Caco-2 (cell line): ENCODE results near the gene TNFRSF6B. TPM values are rescaled to one million over a fixed set of nuclear protein-coding genes. Genes with fewer than 3 reads are reported as not detected.

ENCODE experiments used
- BruUV-seq: library from RNA; stranded (reverse); fragments of 400-500 nt; replicated peaks from 2 replicates; lab custom pipeline; 2021; lab: Mats Ljungman, UMichigan
- CTCF ChIA-PET: fragments of 300-600 bp; sonication (Branson Sonifier 250); formaldehyde crosslinking; loops from one replicate; lab custom pipeline; 2022; ENCODE audit warnings: antibody characterized with exemption; lab: Charles Lee
- POLR2A ChIA-PET: fragments of 300-600 bp; sonication (Branson Sonifier 250); formaldehyde crosslinking; loops from one replicate; lab custom pipeline; 2022; ENCODE audit warnings: antibody characterized with exemption; lab: Charles Lee
- DNase-seq, 2 experiments: peaks; one replicate each; pipeline versions ENCODE4 v3.0.0 to v3.0.0-alpha.2; 2020 to 2022
- H3K27me3 ChIP-seq: replicated peaks from 2 replicates; pipeline ENCODE4 v1.6.0; 2011; ENCODE audit warnings: low read length; ENCODE audit not compliant: control insufficient read depth, insufficient read depth
- H3K36me3 ChIP-seq: 2 replicates; pipeline ENCODE4 v1.5.1; 2011; ENCODE audit warnings: low read length; ENCODE audit not compliant: control insufficient read depth, insufficient read depth
- H3K4me1 ChIP-seq: fragments of 250-450 bp; sonication (Bioruptor Pico); 2 replicates; pipeline ENCODE4 v1.5.1; 2020; ENCODE audit warnings: mild to moderate bottlenecking
- H3K4me3 ChIP-seq: 2 replicates; pipeline ENCODE4 v1.5.1; 2011; ENCODE audit warnings: low read depth, mild to moderate bottlenecking, control low read depth, low read length
- H3K9me3 ChIP-seq: fragments of 250-450 bp; sonication (Bioruptor Pico); 2 replicates; pipeline ENCODE4 v1.5.1; 2020; ENCODE audit warnings: mild to moderate bottlenecking, moderate library complexity
- H3K27ac Mint-ChIP-seq: one replicate; pipeline ENCODE4 v1.8.0; 2022; ENCODE audit warnings: mixed read lengths; ENCODE audit not compliant: unreplicated experiment
- H3K27me3 Mint-ChIP-seq: one replicate; pipeline ENCODE4 v1.8.0; 2022; ENCODE audit warnings: mixed read lengths; ENCODE audit not compliant: insufficient read depth, unreplicated experiment
- H3K36me3 Mint-ChIP-seq: one replicate; pipeline ENCODE4 v1.8.0; 2022; ENCODE audit warnings: mild to moderate bottlenecking, mixed read lengths; ENCODE audit not compliant: insufficient read depth, unreplicated experiment
- H3K4me1 Mint-ChIP-seq: one replicate; pipeline ENCODE4 v1.8.0; 2022; ENCODE audit warnings: low read depth, mixed read lengths; ENCODE audit not compliant: unreplicated experiment
- H3K4me3 Mint-ChIP-seq: one replicate; pipeline ENCODE4 v1.8.0; 2022; ENCODE audit warnings: mild to moderate bottlenecking, moderate library complexity, mixed read lengths; ENCODE audit not compliant: unreplicated experiment
- H3K9me3 Mint-ChIP-seq: one replicate; pipeline ENCODE4 v1.8.0; 2022; ENCODE audit warnings: mixed read lengths; ENCODE audit not compliant: unreplicated experiment
- intact Hi-C: fragments of 100-400 bp; cut with micrococcal nuclease; formaldehyde crosslinking; loops from one replicate; pipeline ENCODE4 v1.10.0; 2022; ENCODE audit not compliant: unreplicated experiment
- total RNA-seq: library from RNA; stranded (reverse); gene quantifications from 2 replicates; pipeline ENCODE4 v1.2.3, GENCODE V29; 2022
- TF ChIP-seq, protein P1 (sequence below), 2 experiments: fragments of 200-600 bp in 1 of 2; IDR thresholded peaks; 1 replicate in 1 of 2; 2 replicates in 1 of 2; pipeline versions ENCODE4 v1.5.1 to v1.8.0; 2011 to 2022; ENCODE audit warnings: antibody characterized with exemption in 1 of 2, control low read depth in 1 of 2, inconsistent platforms in 1 of 2, low read depth in 1 of 2, low read length in 1 of 2, mild to moderate bottlenecking in 1 of 2, moderate library complexity in 1 of 2; ENCODE audit not compliant: insufficient read depth in 1 of 2, severe bottlenecking in 1 of 2, unreplicated experiment in 1 of 2

TNFRSF6B gene
- total RNA-seq, 1 experiment from 2014 or later, result not detected

DNA sequence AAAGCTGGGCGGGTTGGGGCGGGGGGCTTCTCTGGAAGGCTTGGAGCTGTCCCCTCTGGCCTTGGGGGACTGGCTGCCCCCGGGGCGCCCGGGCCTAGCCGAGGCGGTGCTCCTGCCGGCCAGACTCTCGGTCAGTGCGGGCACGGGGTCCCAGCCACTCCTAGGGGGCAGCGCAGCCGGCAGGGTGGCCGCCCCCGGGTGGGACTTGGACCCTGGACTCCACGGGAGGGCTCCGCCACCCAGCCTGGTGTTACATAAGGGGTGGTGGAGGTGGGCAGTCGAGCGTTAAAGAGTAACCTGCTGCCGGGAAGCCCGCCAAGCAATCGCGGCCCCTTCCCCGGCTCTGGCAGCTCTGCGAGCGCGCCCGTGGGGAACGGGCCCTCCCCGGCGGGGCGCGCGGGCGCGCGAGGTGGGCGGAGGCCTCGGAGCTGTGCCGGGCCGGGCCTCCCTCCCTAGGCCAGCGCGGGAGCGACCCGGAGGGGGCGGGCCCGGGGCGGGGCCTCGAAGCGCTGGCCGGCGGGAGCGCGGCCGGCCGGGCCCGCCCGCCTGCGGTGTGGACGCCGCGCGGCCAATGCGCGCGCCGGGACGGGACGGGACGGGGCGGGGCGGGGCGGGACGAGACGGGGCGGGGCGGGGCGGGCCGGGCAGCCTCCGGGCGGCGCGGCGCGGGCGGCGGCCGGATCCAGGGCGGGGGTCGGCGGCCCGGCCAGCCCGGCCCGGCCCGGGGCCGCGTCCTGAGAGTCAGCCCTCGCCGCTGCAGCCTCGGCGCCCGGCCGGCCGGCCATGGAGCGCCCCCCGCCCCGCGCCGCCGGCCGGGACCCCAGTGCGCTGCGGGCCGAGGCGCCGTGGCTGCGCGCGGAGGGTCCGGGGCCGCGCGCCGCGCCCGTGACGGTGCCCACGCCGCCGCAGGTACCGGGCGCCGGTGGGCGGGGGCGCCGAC, 42.9 kb downstream of the TNFRSF6B start, which contains the start of gene SLC2A4RG:
SLC2A4RG (plus strand) TSS at position 647 of the 940 bp plus-strand sequence; CDS start at position 784, 137 bp downstream.
- ChIA-PET POLR2A (interaction anchor here (0.5 to 1.6 kb wide), 5 partner anchors 32 to 1334 kb away, joined by 3 to 12 read pairs (median 4); partner anchors contain the start of genes ARFRP1, HELZ2, TPD52L2 and ZGPAT), CTCF (interaction anchor here (0.7 to 1.3 kb wide), 4 partner anchors 14 to 201 kb away, joined by 3 to 6 read pairs (median 4); partner anchors contain the start of genes ARFRP1, TPD52L2 and ZGPAT)
- TF ChIP-seq, protein P1, sequence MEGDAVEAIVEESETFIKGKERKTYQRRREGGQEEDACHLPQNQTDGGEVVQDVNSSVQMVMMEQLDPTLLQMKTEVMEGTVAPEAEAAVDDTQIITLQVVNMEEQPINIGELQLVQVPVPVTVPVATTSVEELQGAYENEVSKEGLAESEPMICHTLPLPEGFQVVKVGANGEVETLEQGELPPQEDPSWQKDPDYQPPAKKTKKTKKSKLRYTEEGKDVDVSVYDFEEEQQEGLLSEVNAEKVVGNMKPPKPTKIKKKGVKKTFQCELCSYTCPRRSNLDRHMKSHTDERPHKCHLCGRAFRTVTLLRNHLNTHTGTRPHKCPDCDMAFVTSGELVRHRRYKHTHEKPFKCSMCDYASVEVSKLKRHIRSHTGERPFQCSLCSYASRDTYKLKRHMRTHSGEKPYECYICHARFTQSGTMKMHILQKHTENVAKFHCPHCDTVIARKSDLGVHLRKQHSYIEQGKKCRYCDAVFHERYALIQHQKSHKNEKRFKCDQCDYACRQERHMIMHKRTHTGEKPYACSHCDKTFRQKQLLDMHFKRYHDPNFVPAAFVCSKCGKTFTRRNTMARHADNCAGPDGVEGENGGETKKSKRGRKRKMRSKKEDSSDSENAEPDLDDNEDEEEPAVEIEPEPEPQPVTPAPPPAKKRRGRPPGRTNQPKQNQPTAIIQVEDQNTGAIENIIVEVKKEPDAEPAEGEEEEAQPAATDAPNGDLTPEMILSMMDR (IDR thresholded peaks at IDR 0.05; ENCODE audit: insufficient read depth in 1 of 2, low read depth in 1 of 2, low read length in 1 of 2, severe bottlenecking in 1 of 2, unreplicated experiment in 1 of 2), result no peak
- Mint-ChIP-seq H3K4me3 (peak within 1 kb of the TSS; percentile 88), H3K36me3 (peaks cover 79% of the 10 kb centered on the region), H3K9me3 (no peaks in the 10 kb centered on the region), H3K27ac (peak within 1 kb of the TSS; percentile 87), H3K4me1 (no peaks in the 10 kb centered on the region), H3K27me3 (no peaks in the 10 kb centered on the region)
- Histone ChIP-seq H3K4me3 (peak within 1 kb of the TSS; percentile 72), H3K9me3 (no peaks in the 10 kb centered on the region), H3K27me3 (no peaks in the 10 kb centered on the region), H3K4me1 (peaks cover 24% of the 10 kb centered on the region), H3K36me3 (peaks cover 19% of the 10 kb centered on the region)
- BruUV-seq, result no TSS peak
- intact Hi-C loops, result no loop called here
- DNase-seq, result peak; percentile 85 to 96

- H3K4me1 ChIP-seq, result peaks cover 28% of the 10 kb centered on the region
- no TSS peak for BruUV-seq
- intact Hi-C loops, result no loop called here
Measured at GRCh38 chr20:63740070-63740626, 43.7 kb downstream of the TNFRSF6B start.

More at GRCh38 chr20:63740070-63740626, 43.7 kb downstream of the TNFRSF6B start:
- Histone ChIP-seq H3K36me3 (peaks cover 14% of the 10 kb centered on the region), H3K9me3 (no peaks in the 10 kb centered on the region), H3K27me3 (no peaks in the 10 kb centered on the region), H3K4me3 (peak overlapping the region; percentile 72)
- H3K4me3 Mint-ChIP-seq, result peak overlapping the region; percentile 88
- TF ChIP-seq, protein P1 (IDR thresholded peaks at IDR 0.05; ENCODE audit: insufficient read depth in 1 of 2, low read depth in 1 of 2, low read length in 1 of 2, severe bottlenecking in 1 of 2, unreplicated experiment in 1 of 2), result no peak
- peak overlapping the region; percentile 87 for H3K27ac Mint-ChIP-seq
- peaks cover 83% of the 10 kb centered on the region for H3K36me3 Mint-ChIP-seq
- no peaks in the 10 kb centered on the region for H3K27me3 Mint-ChIP-seq
- DNase-seq, result peak; percentile 73 to 80
- ChIA-PET POLR2A (interaction anchor here (0.6 to 1.6 kb wide), 10 partner anchors 19 to 323 kb away, joined by 3 to 25 read pairs (median 4); partner anchors contain the start of genes ARFRP1, PPDPF, PRPF6 and RTEL1), CTCF (interaction anchor here (0.7 to 1.8 kb wide), 13 partner anchors 10 to 458 kb away, joined by 3 to 27 read pairs (median 6); partner anchors contain the start of genes ARFRP1, PTK6, TPD52L2 and ZGPAT)
- H3K4me1 Mint-ChIP-seq, result no peaks in the 10 kb centered on the region
- H3K9me3 Mint-ChIP-seq, result no peaks in the 10 kb centered on the region
